Omental fat pad (tissue), 4 donors: Measurements from ENCODE around the gene VIPR2. TPM values are rescaled to one million over a fixed set of nuclear protein-coding genes. Genes with fewer than 3 reads are reported as not detected.
"Not testable (repeated sequence)": the region's sequence is repeated elsewhere in the genome, so short reads cannot be mapped to it uniquely, and the experiment has no call there.

Source experiments
- ATAC-seq: fragments of 150-250 bp; one replicate; pipeline ENCODE4 v1.9.1; 2016; ENCODE audit warnings: mild to moderate bottlenecking, moderate library complexity; ENCODE audit not compliant: low FRiP score
- DNase-seq: peaks from one replicate; pipeline ENCODE4 v3.0.0-alpha.2; 2019; ENCODE audit warnings: low spot score
- CTCF ChIP-seq, 3 donors: fragments of 450-650 bp; IDR thresholded peaks; one replicate each; pipeline ENCODE4 v1.5.1; 2016 to 2017; ENCODE audit warnings: antibody characterized with exemption in 3 of 3, mild to moderate bottlenecking in 3 of 3, moderate library complexity in 2 of 3
- total RNA-seq, 4 donors: library from RNA; depleted of rRNA; stranded (reverse); fragments of >200 nt; gene quantifications; one replicate each; pipeline ENCODE4 v1.1.0, GENCODE V29; 2016

VIPR2 gene
- total RNA-seq, 4 donors from 2014 or later = 3.6 to 71.0 (median 24.6) TPM

- DNase-seq (no peak), ATAC-seq (no peak)
- TF ChIP-seq CTCF (IDR thresholded peaks at IDR 0.05) = no peak
Observed at GRCh38 chr7:159179241-159179640, 34.6 kb upstream of the VIPR2 start.

GRCh38 chr7:159177284-159177953, 32.8 kb upstream of the VIPR2 start:
- ATAC-seq (peak; percentile 71), DNase-seq (no peak)
- no peak for TF ChIP-seq CTCF (IDR thresholded peaks at IDR 0.05)

- no peak for ATAC-seq
- TF ChIP-seq CTCF (IDR thresholded peaks at IDR 0.05) = no peak
Observed at GRCh38 chr7:159175792-159176191, 31.1 kb upstream of the VIPR2 start.

GRCh38 chr7:159175100-159175499, 30.4 kb upstream of the VIPR2 start:
- not testable (repeated sequence) for ATAC-seq, DNase-seq

More at GRCh38 chr7:159175792-159176191, 31.1 kb upstream of the VIPR2 start:
- no peak for DNase-seq

GRCh38 chr7:159172400-159172799, 27.7 kb upstream of the VIPR2 start:
- ATAC-seq (peak; percentile 75), DNase-seq (no peak)
- TF ChIP-seq CTCF (IDR thresholded peaks at IDR 0.05) = no peak

GRCh38 chr7:159169391-159169790, 24.7 kb upstream of the VIPR2 start:
- DNase-seq (no peak), ATAC-seq (no peak)
- no peak for TF ChIP-seq CTCF (IDR thresholded peaks at IDR 0.05)

- ATAC-seq (no peak), DNase-seq (no peak)
- TF ChIP-seq CTCF (IDR thresholded peaks at IDR 0.05) = no peak
Observed at GRCh38 chr7:159167139-159167538, 22.5 kb upstream of the VIPR2 start.
